A549 (cell line): ENCODE measurements around the gene PCDHGA10.

ENCODE experiments used
- CBX8 ChIP-seq: fragments of 200-600 bp; sonication (generic); IDR thresholded peaks from 2 replicates; pipeline ENCODE4 v1.6.1; 2016
- EHMT2 ChIP-seq: fragments of 200-600 bp; sonication (generic); IDR thresholded peaks from 2 replicates; pipeline ENCODE4 v1.6.1; 2016; ENCODE audit warnings: antibody characterized with exemption, low read depth, mild to moderate bottlenecking, moderate library complexity
- EP300 ChIP-seq, 2 experiments: fragments of >200 bp; sonication (Bioruptor Twin); formaldehyde crosslinking; IDR thresholded peaks; 2 replicates in 1 of 2; 3 replicates in 1 of 2; pipeline ENCODE4 v1.6.1; 2016 to 2017
- NPAS2 ChIP-seq: fragments of 250-450 bp; sonication (Bioruptor Pico); IDR thresholded peaks from 2 replicates; pipeline ENCODE4 v1.8.0; 2022; ENCODE audit warnings: mild to moderate bottlenecking, moderate library complexity, borderline replicate concordance
- TP53 ChIP-seq: fragments of 250-450 bp; sonication (Bioruptor Pico); IDR thresholded peaks from 2 replicates; pipeline ENCODE4 v1.5.0; 2021; ENCODE audit warnings: mild to moderate bottlenecking, moderate library complexity
- TF ChIP-seq, protein P1 (sequence below): fragments of 250-450 bp; sonication (Bioruptor Pico); IDR thresholded peaks from 2 replicates; pipeline ENCODE4 v1.5.0; 2020; ENCODE audit warnings: low read depth, mild to moderate bottlenecking, moderate library complexity
- TF ChIP-seq, protein P2 (sequence below): fragments of >200 bp; sonication (Bioruptor Twin); formaldehyde crosslinking; IDR thresholded peaks from 3 replicates; pipeline ENCODE4 v1.5.1; 2016

DNA sequence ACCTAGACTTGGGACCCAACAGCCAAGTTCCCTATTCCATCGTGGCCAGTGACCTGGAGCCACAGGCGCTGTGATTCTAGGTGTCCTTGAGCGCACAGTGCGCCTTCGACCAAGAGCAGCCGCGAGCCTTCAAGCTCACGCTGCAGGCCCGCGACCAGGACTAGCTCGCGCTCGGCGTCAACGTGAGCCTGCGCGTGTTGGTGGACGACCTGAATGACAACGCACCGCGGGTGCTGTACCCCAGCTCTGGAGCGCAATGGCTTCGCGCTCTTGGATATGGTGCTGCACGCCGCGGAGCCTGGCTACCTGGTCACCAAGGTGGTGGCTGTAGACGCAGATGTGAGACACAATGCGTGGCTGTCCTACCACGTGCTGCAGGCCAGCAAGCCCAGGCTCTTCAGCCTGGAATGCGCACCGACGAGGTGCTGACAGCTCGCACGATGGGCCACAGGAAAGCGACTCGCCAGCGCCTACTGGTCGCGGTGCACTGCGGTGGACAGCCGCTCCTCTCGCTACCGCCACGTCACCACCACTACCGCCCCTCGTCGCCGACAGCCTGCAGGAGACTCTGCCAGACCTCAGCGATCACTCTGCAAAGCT lies 28.9 kb downstream of the PCDHGA10 start:
- TF ChIP-seq, protein P1, sequence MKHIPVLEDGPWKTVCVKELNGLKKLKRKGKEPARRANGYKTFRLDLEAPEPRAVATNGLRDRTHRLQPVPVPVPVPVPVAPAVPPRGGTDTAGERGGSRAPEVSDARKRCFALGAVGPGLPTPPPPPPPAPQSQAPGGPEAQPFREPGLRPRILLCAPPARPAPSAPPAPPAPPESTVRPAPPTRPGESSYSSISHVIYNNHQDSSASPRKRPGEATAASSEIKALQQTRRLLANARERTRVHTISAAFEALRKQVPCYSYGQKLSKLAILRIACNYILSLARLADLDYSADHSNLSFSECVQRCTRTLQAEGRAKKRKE (CRISPR knock-in tag): no peak
- TF ChIP-seq NPAS2 (CRISPR knock-in tag) (no peak), CBX8 (no peak), TP53 (CRISPR knock-in tag) (no peak), EP300 (IDR thresholded peaks at IDR 0.05) (no peak), EHMT2 (no peak)
- TF ChIP-seq, protein P2, sequence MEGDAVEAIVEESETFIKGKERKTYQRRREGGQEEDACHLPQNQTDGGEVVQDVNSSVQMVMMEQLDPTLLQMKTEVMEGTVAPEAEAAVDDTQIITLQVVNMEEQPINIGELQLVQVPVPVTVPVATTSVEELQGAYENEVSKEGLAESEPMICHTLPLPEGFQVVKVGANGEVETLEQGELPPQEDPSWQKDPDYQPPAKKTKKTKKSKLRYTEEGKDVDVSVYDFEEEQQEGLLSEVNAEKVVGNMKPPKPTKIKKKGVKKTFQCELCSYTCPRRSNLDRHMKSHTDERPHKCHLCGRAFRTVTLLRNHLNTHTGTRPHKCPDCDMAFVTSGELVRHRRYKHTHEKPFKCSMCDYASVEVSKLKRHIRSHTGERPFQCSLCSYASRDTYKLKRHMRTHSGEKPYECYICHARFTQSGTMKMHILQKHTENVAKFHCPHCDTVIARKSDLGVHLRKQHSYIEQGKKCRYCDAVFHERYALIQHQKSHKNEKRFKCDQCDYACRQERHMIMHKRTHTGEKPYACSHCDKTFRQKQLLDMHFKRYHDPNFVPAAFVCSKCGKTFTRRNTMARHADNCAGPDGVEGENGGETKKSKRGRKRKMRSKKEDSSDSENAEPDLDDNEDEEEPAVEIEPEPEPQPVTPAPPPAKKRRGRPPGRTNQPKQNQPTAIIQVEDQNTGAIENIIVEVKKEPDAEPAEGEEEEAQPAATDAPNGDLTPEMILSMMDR: no peak
